MCF 10A (cell line): ENCODE data around the gene TUT4. TPM values are rescaled to one million over a fixed set of nuclear protein-coding genes. Genes with fewer than 3 reads are reported as not detected.

Source experiments
- BruUV-seq: library from RNA; stranded (reverse); fragments of 400-500 nt; replicated peaks from 2 replicates; lab custom pipeline; 2021; lab: Mats Ljungman, UMichigan
- CTCF ChIA-PET: fragments of 300-600 bp; sonication (Branson Sonifier 250); formaldehyde crosslinking; extraction: SDS; loops from one replicate; lab custom pipeline; 2021; ENCODE audit warnings: antibody characterized with exemption, inconsistent platforms; lab: Yijun Ruan, JAX
- POLR2A ChIA-PET: fragments of 300-600, 350-650 bp; sonication (Branson Sonifier 250); formaldehyde crosslinking; extraction: SDS; loops from one replicate; lab custom pipeline; 2020; ENCODE audit warnings: antibody characterized with exemption, inconsistent platforms; lab: Yijun Ruan, JAX
- DNase-seq: peaks from one replicate; pipeline ENCODE4 v3.0.0-alpha.2; 2018; ENCODE audit not compliant: unreplicated experiment
- H3K27ac Mint-ChIP-seq: one replicate; pipeline ENCODE4 v1.8.0; 2022; ENCODE audit warnings: mild to moderate bottlenecking, low read depth, mixed read lengths; ENCODE audit not compliant: unreplicated experiment
- H3K27me3 Mint-ChIP-seq: one replicate; pipeline ENCODE4 v1.8.0; 2022; ENCODE audit warnings: mixed read lengths; ENCODE audit not compliant: insufficient read depth, unreplicated experiment
- H3K36me3 Mint-ChIP-seq: one replicate; pipeline ENCODE4 v1.8.0; 2022; ENCODE audit warnings: mild to moderate bottlenecking, moderate library complexity, mixed read lengths; ENCODE audit not compliant: insufficient read depth, unreplicated experiment
- H3K4me1 Mint-ChIP-seq: one replicate; pipeline ENCODE4 v1.8.0; 2022; ENCODE audit warnings: mixed read lengths; ENCODE audit not compliant: insufficient read depth, unreplicated experiment
- H3K4me3 Mint-ChIP-seq: one replicate; pipeline ENCODE4 v1.8.0; 2022; ENCODE audit warnings: mild to moderate bottlenecking, moderate library complexity, mixed read lengths; ENCODE audit not compliant: unreplicated experiment
- H3K9me3 Mint-ChIP-seq: one replicate; pipeline ENCODE4 v1.8.0; 2022; ENCODE audit warnings: mixed read lengths; ENCODE audit not compliant: unreplicated experiment
- CTCF ChIP-seq: fragments of 200-600 bp; IDR thresholded peaks from one replicate; pipeline ENCODE4 v1.8.0; 2022; ENCODE audit warnings: antibody characterized with exemption, mild to moderate bottlenecking; ENCODE audit not compliant: unreplicated experiment
- intact Hi-C: fragments of 100-400 bp; cut with micrococcal nuclease; formaldehyde crosslinking; loops from 2 replicates; pipeline ENCODE4 v1.14.1; 2022
- total RNA-seq: library from RNA; stranded (reverse); gene quantifications from 2 replicates; pipeline ENCODE4 v1.2.3, GENCODE V29; 2022

TUT4 gene
- total RNA-seq, 1 experiment from 2014 or later = 90.7 TPM

DNA sequence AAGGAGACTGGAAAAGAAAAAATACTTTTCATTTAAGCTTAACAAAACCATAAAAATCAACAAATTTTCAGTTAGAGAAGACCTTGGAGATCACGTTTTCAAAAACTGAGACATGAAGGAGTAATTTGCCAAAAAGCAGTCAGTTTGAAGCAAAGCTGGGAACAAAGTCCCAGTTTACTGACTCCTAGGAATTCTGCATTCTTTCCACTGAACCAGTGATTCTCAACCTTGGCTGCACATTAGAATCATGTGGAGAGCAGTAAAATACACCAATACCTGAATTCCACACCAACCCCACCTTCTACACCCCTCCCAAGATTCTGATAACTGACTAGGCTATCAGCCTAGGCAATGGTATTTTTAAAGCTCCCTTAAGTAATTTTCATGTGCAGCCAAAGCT is 75.0 kb downstream of the TUT4 start:
- POLR2A ChIA-PET = interaction anchor here (1.1 kb wide), 1 partner anchor 17 kb away, joined by 4 read pairs; no protein-coding TSS in a partner anchor
- intact Hi-C loops = no loop called here
- BruUV-seq = no TSS peak

DNA sequence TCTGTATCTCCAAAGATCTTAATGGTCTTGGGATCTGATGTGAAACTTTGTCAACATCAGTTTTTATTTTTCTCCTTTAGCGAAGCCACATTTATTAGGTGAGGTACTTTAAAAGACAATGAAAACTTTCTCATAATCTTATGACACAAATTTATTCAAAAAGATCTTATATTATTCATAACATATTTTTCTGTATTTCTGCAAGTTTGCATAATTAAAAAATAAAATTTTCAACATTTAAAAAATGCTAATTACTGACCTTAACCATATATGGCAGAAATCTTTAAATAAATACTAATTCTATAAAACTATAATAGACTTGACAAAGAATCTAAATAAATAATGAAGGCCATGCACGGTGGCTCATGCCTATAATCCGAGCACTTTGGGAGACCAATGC is 75.9 kb downstream of the TUT4 start:
- Mint-ChIP-seq H3K9me3 (no peaks in the 10 kb centered on the region), H3K4me1 (no peaks in the 10 kb centered on the region), H3K4me3 (no peak overlapping the region), H3K27ac (no peak overlapping the region), H3K27me3 (no peaks in the 10 kb centered on the region), H3K36me3 (peaks cover 4% of the 10 kb centered on the region)
- POLR2A ChIA-PET = no interaction called here
- CTCF ChIA-PET = interaction anchor here (0.6 kb wide), 1 partner anchor 132 kb away, joined by 3 read pairs; no protein-coding TSS in a partner anchor
- no TSS peak for BruUV-seq
- no peak for DNase-seq
- no peak for TF ChIP-seq CTCF
- intact Hi-C loops = no loop called here

More for the DNA sequence above, 75.0 kb downstream of the TUT4 start:
- Mint-ChIP-seq H3K9me3 (no peaks in the 10 kb centered on the region), H3K27me3 (no peaks in the 10 kb centered on the region), H3K4me3 (no peak overlapping the region), H3K4me1 (peaks cover 5% of the 10 kb centered on the region), H3K27ac (no peak overlapping the region), H3K36me3 (peaks cover 12% of the 10 kb centered on the region)
- DNase-seq = no peak
- TF ChIP-seq CTCF = no peak
- CTCF ChIA-PET = interaction anchor here (1.2 kb wide), 1 partner anchor 305 kb away, joined by 3 read pairs; no protein-coding TSS in a partner anchor

- Mint-ChIP-seq H3K27ac (no peak overlapping the region), H3K4me3 (no peak overlapping the region), H3K4me1 (no peaks in the 10 kb centered on the region), H3K9me3 (no peaks in the 10 kb centered on the region), H3K36me3 (peaks cover 18% of the 10 kb centered on the region), H3K27me3 (no peaks in the 10 kb centered on the region)
- TF ChIP-seq CTCF = no peak
- intact Hi-C loops = no loop called here
- no peak for DNase-seq
- ChIA-PET CTCF (no interaction called here), POLR2A (interaction anchor here (1.1 to 1.8 kb wide), 3 partner anchors 10 to 14 kb away, joined by 3 to 6 read pairs (median 4); no protein-coding TSS in a partner anchor)
- BruUV-seq = TSS peak; percentile 34
These were observed 78.1 kb downstream of the TUT4 start for GRCh38 chr1:52474807-52475206.

GRCh38 chr1:52473039-52473438 is 79.9 kb downstream of the TUT4 start:
- no peak overlapping the region for H3K4me3 Mint-ChIP-seq

More at GRCh38 chr1:52473039-52473438, 79.9 kb downstream of the TUT4 start:
- no peaks in the 10 kb centered on the region for H3K9me3 Mint-ChIP-seq
- H3K27ac Mint-ChIP-seq = no peak overlapping the region
- BruUV-seq = no TSS peak
- POLR2A ChIA-PET = interaction anchor here (1.0 to 1.8 kb wide), 2 partner anchors 8 to 14 kb away, joined by 3 to 4 read pairs; no protein-coding TSS in a partner anchor
- intact Hi-C loops = no loop called here
- DNase-seq = no peak
- no peaks in the 10 kb centered on the region for H3K4me1 Mint-ChIP-seq
- no peaks in the 10 kb centered on the region for H3K27me3 Mint-ChIP-seq
- CTCF ChIA-PET = no interaction called here
- peaks cover 34% of the 10 kb centered on the region for H3K36me3 Mint-ChIP-seq
- no peak for TF ChIP-seq CTCF
